Parathyroid adenoma (tissue), 2 donors: ENCODE data around the gene DENND5A.

ENCODE experiments used
- H2AFZ ChIP-seq: fragments of 300-600 bp; sonication (generic); one replicate; pipeline ENCODE4 v1.7.0; 2017; ENCODE audit warnings: antibody characterized with exemption, mild to moderate bottlenecking
- H3K27ac ChIP-seq: fragments of 300-600 bp; sonication (generic); one replicate; pipeline ENCODE4 v1.7.0; 2017
- H3K27me3 ChIP-seq: fragments of 300-600 bp; sonication (generic); one replicate; pipeline ENCODE4 v1.7.0; 2017; ENCODE audit warnings: low read length; ENCODE audit not compliant: control insufficient read depth, insufficient read depth
- H3K36me3 ChIP-seq: fragments of 300-600 bp; sonication (generic); one replicate; pipeline ENCODE4 v1.7.0; 2017; ENCODE audit warnings: low read length; ENCODE audit not compliant: control insufficient read depth, insufficient read depth
- H3K4me1 ChIP-seq: fragments of 300-600 bp; sonication (generic); one replicate; pipeline ENCODE4 v1.7.0; 2017; ENCODE audit warnings: control low read depth
- H3K4me2 ChIP-seq: fragments of 300-600 bp; sonication (generic); one replicate; pipeline ENCODE4 v1.7.0; 2017; ENCODE audit warnings: low read length
- H3K4me3 ChIP-seq: fragments of 300-600 bp; sonication (generic); one replicate; pipeline ENCODE4 v1.7.0; 2017; ENCODE audit warnings: low read depth, low read length
- H3K79me2 ChIP-seq: fragments of 300-600 bp; sonication (generic); one replicate; pipeline ENCODE4 v1.7.0; 2017; ENCODE audit warnings: control low read depth
- H3K9ac ChIP-seq: fragments of 300-600 bp; sonication (generic); one replicate; pipeline ENCODE4 v1.7.0; 2017; ENCODE audit warnings: mild to moderate bottlenecking
- H3K9me3 ChIP-seq: fragments of 300-600 bp; sonication (generic); one replicate; pipeline ENCODE4 v1.7.0; 2017; ENCODE audit warnings: low read length; ENCODE audit not compliant: control insufficient read depth
- CTCF ChIP-seq: fragments of 300-600 bp; sonication (generic); IDR thresholded peaks from one replicate; pipeline ENCODE4 v1.7.0; 2017; ENCODE audit warnings: antibody characterized with exemption, mild to moderate bottlenecking
- donor health status: primary hyperparathyroidism.

DENND5A gene

GRCh38 chr11:9138612-9139579 is 126.3 kb downstream of the DENND5A start:
- Histone ChIP-seq H3K79me2 (no peaks in the 10 kb centered on the region), H3K36me3 (no peaks in the 10 kb centered on the region), H3K4me3 (no peak overlapping the region), H3K27ac (peak overlapping the region; percentile 81), H3K4me2 (no peak overlapping the region), H3K27me3 (no peaks in the 10 kb centered on the region), H3K4me1 (peaks cover 24% of the 10 kb centered on the region), H2AFZ (peak overlapping the region; percentile 83), H3K9me3 (no peaks in the 10 kb centered on the region), H3K9ac (no peak overlapping the region)
- TF ChIP-seq CTCF = no peak

- no peak for TF ChIP-seq CTCF
- no peaks in the 10 kb centered on the region for H3K27me3 ChIP-seq
- H3K27ac ChIP-seq = peak overlapping the region; percentile 81
- H2AFZ ChIP-seq = peak overlapping the region; percentile 83
- H3K4me2 ChIP-seq = no peak overlapping the region
- H3K4me3 ChIP-seq = no peak overlapping the region
- H3K9ac ChIP-seq = no peak overlapping the region
- no peaks in the 10 kb centered on the region for H3K79me2 ChIP-seq
- H3K9me3 ChIP-seq = no peaks in the 10 kb centered on the region
- no peaks in the 10 kb centered on the region for H3K36me3 ChIP-seq
- H3K4me1 ChIP-seq = peaks cover 24% of the 10 kb centered on the region
These were observed 127.1 kb downstream of the DENND5A start for GRCh38 chr11:9138133-9138453.

- peaks cover 24% of the 10 kb centered on the region for H3K4me1 ChIP-seq
- peak overlapping the region; percentile 83 for H2AFZ ChIP-seq
- peak; percentile 89 for TF ChIP-seq CTCF
- peak overlapping the region; percentile 81 for H3K27ac ChIP-seq
- peak overlapping the region; percentile 23 for H3K4me2 ChIP-seq
- no peaks in the 10 kb centered on the region for H3K36me3 ChIP-seq
- H3K9ac ChIP-seq = no peak overlapping the region
- no peak overlapping the region for H3K4me3 ChIP-seq
- no peaks in the 10 kb centered on the region for H3K27me3 ChIP-seq
- no peaks in the 10 kb centered on the region for H3K9me3 ChIP-seq
- no peaks in the 10 kb centered on the region for H3K79me2 ChIP-seq
These were observed 127.6 kb downstream of the DENND5A start for GRCh38 chr11:9137293-9138132.

- Histone ChIP-seq H3K9ac (no peak overlapping the region), H3K27me3 (no peaks in the 10 kb centered on the region), H3K27ac (peak overlapping the region; percentile 81), H3K79me2 (no peaks in the 10 kb centered on the region), H3K9me3 (no peaks in the 10 kb centered on the region), H3K4me3 (no peak overlapping the region), H3K36me3 (no peaks in the 10 kb centered on the region), H3K4me2 (no peak overlapping the region), H3K4me1 (peaks cover 24% of the 10 kb centered on the region), H2AFZ (peak overlapping the region; percentile 83)
- TF ChIP-seq CTCF = no peak
These were observed 128.4 kb downstream of the DENND5A start for GRCh38 chr11:9136741-9137140.
